Right atrium auricular region (tissue), 2 donors: ENCODE measurements around the gene MRPS2. TPM values are rescaled to one million over a fixed set of nuclear protein-coding genes. Genes with fewer than 3 reads are reported as not detected.

Experiments
- DNase-seq: peaks from one replicate; pipeline ENCODE4 v3.0.0-alpha.2; 2019; ENCODE audit warnings: low spot score
- H3K27ac ChIP-seq, 2 donors: fragments of 200-600 bp; sonication (generic); 1 replicate in 1 of 2; 2 replicates in 1 of 2; pipeline ENCODE4 v1.5.1; 2016 to 2019
- H3K27me3 ChIP-seq, 2 donors: fragments of 200-600 bp; sonication (generic); one replicate each; pipeline versions ENCODE4 v1.5.1 to v1.6.0; 2017 to 2019
- H3K36me3 ChIP-seq: fragments of 200-600 bp; sonication (generic); one replicate; pipeline ENCODE4 v1.5.1; 2016
- H3K4me1 ChIP-seq, 2 donors: fragments of 200-600 bp; sonication (generic); one replicate each; pipeline versions ENCODE4 v1.5.1 to v1.6.0; 2017 to 2019
- H3K4me3 ChIP-seq, 2 donors: fragments of 200-600 bp; sonication (generic); 1 replicate in 1 of 2; 2 replicates in 1 of 2; pipeline ENCODE4 v1.5.1; 2017 to 2019; ENCODE audit warnings: mild to moderate bottlenecking in 1 of 2, moderate library complexity in 1 of 2
- H3K9me3 ChIP-seq, 2 donors: fragments of 200-600 bp; sonication (generic); one replicate each; pipeline ENCODE4 v1.5.1; 2019
- total RNA-seq, 2 donors: library from RNA; depleted of rRNA; stranded (reverse); fragments of >200 nt; gene quantifications; one replicate each; pipeline ENCODE4 v1.1.0, GENCODE V29; 2016
- TF ChIP-seq, protein P1 (sequence below), 2 donors: fragments of 200-600 bp; sonication (generic); IDR thresholded peaks; one replicate each; pipeline ENCODE4 v1.5.1; 2019; ENCODE audit warnings: antibody characterized with exemption in 2 of 2

MRPS2 gene
- total RNA-seq, 2 donors from 2014 or later: 40.9 to 72.5 TPM

DNA sequence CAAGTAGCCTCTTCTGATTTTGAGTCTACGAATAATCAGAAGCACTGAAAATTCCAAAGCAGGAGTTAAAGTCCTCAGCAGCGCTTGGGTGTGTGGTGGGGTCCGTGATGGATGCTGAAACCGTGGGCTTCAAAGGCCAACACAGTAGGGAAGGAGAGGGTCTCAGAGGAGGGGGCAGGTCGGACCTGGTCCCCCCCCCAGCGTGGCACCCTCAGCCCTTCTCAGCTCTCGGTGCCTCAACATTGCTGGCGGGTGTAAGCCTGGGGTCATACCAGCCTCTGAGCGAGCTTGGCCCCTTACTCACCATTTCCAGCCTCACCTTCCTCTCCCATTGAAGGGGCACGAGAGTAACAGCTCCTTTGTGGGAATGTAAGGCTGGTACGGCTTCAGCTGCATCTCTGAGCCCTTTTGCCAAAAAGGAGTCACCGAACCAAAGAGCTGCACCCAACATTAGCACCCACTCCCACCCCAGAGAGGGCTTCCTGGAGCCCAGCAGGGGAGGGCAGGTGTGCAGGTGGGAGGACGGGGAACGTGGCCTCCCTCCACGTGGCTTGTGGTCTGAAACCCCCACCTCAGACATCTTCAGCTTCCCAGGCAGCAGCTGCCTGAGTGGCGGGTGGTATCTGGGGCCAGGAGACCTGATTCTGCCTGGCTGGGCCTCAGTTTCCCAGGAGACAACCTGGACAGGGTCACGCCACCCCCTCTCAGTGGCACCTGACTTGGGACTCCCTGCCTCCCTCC is 14.0 kb downstream of the MRPS2 start:
- DNase-seq: no peak
- peaks cover 0 to 2% of the 10 kb centered on the region in 2 donors for H3K9me3 ChIP-seq

DNA sequence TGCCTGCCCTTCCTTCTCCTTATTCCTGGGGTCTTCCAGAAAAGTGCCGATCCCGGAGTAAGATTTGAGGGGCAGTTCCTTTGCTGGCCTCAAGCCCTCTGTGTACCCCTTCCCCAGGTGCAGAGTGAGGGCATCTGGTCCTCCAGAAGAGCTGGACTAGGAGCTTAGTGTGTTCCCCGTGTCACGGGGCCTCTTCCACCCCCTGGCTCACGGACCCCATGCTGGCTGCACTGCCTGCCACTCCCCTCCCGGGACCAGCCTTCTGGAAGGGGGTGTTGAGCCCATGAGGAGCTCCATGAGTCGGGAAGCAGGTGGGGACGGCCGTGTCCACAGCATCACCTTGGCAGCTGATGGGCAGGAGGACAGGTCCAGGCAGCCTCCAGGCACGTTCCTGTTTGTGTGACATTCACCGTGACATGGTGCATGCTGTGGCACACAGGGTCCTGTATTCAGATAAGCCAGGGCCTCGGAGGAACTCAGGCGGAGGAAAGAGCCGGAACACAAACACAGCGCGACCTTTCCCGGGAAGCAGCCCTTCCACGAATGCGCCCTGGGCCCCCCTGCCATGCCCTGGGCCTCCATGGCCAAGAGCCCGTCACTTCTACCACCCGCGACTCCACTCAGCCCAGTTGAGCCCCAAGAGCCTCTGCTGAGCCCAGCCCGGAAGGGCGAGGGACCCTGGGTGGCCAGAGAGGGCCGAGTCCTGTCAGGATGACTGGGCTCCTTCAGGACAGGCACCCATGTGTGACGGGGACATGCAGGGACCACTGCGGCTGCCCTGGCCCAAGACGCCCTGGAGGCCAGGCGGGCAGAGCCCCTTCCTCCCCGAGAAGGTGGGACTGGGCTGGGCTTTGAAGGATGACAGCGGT is 14.8 kb downstream of the MRPS2 start:
- Histone ChIP-seq H3K9me3 (no peaks in the 10 kb centered on the region), H3K27me3 (no peaks in the 10 kb centered on the region), H3K4me1 (no peaks in the 10 kb centered on the region), H3K4me3 (no peak overlapping the region), H3K36me3 (no peaks in the 10 kb centered on the region), H3K27ac (no peak overlapping the region)
- TF ChIP-seq, protein P1, sequence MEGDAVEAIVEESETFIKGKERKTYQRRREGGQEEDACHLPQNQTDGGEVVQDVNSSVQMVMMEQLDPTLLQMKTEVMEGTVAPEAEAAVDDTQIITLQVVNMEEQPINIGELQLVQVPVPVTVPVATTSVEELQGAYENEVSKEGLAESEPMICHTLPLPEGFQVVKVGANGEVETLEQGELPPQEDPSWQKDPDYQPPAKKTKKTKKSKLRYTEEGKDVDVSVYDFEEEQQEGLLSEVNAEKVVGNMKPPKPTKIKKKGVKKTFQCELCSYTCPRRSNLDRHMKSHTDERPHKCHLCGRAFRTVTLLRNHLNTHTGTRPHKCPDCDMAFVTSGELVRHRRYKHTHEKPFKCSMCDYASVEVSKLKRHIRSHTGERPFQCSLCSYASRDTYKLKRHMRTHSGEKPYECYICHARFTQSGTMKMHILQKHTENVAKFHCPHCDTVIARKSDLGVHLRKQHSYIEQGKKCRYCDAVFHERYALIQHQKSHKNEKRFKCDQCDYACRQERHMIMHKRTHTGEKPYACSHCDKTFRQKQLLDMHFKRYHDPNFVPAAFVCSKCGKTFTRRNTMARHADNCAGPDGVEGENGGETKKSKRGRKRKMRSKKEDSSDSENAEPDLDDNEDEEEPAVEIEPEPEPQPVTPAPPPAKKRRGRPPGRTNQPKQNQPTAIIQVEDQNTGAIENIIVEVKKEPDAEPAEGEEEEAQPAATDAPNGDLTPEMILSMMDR (IDR thresholded peaks at IDR 0.05): no peak
- DNase-seq: no peak

More for the DNA sequence above, 14.0 kb downstream of the MRPS2 start:
- Histone ChIP-seq H3K27ac (no peak overlapping the region), H3K27me3 (no peaks in the 10 kb centered on the region), H3K4me3 (no peak overlapping the region), H3K4me1 (no peaks in the 10 kb centered on the region), H3K36me3 (no peaks in the 10 kb centered on the region)
- TF ChIP-seq, protein P1 (IDR thresholded peaks at IDR 0.05): no peak

DNA sequence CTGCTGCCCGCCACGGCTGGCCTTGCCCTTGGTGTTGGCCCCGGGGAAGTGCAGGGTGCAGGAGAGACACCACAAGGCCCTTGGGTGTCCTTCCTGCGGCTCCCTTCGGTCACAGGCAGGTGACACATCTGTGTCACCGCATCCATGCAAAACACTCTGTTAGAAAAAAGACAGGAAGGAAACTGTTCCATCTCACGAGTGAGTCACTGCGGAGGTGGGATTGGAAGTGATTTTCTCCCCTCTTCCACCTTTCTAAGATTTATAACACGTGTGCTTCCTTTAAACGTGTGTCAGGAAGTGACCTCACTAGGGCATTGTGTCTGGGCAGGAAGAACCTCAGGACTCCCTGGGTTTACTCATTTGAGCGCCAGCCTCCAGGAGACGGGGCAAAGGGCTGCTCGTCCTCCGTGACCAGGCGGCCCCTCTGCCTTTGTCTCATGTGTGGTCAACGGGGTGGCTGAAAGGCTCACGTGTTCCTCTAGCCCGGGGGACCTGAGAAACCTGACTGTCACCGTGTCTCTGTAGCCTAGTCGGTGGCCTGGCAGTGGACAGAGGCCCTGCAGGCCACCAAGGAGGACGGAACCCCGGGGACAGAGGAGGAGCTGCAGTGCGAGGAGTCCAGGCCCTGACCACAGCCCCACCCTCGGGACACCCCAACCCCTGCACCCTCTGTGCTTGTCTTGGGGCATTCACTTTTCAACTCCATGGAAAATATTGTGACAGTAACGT is 15.8 kb downstream of the MRPS2 start:
- no peak overlapping the region for H3K27ac ChIP-seq
- TF ChIP-seq, protein P1 (IDR thresholded peaks at IDR 0.05): no peak
- no peak overlapping the region for H3K4me3 ChIP-seq
- H3K36me3 ChIP-seq: no peaks in the 10 kb centered on the region
- no peaks in the 10 kb centered on the region for H3K4me1 ChIP-seq
- no peaks in the 10 kb centered on the region for H3K27me3 ChIP-seq
- H3K9me3 ChIP-seq: no peaks in the 10 kb centered on the region
- DNase-seq: no peak

DNA sequence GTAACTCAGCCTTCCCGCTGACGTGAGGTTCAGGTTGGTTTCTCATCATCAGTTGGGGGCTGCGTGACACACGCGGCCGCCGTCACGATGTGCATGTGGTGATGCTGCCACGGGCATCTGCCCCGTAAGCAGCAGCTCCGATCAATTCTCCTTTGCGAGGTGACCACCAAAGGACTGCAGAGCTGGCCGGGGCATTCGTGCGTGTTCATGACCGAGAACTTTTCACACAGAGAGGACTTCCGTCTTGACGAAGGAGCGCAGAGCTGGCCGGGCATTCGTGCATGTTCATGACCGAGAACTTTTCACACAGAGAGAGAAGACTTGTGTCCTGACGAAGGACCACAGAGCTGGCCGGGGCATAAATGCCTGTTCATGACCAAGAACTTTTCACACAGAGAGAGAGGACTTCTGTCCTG is 16.9 kb downstream of the MRPS2 start:
- TF ChIP-seq, protein P1 (IDR thresholded peaks at IDR 0.05): no peak
- Histone ChIP-seq H3K4me3 (no peak overlapping the region), H3K27me3 (no peaks in the 10 kb centered on the region), H3K36me3 (no peaks in the 10 kb centered on the region), H3K4me1 (no peaks in the 10 kb centered on the region), H3K9me3 (no peaks in the 10 kb centered on the region), H3K27ac (no peak overlapping the region)
- DNase-seq: no peak

DNA sequence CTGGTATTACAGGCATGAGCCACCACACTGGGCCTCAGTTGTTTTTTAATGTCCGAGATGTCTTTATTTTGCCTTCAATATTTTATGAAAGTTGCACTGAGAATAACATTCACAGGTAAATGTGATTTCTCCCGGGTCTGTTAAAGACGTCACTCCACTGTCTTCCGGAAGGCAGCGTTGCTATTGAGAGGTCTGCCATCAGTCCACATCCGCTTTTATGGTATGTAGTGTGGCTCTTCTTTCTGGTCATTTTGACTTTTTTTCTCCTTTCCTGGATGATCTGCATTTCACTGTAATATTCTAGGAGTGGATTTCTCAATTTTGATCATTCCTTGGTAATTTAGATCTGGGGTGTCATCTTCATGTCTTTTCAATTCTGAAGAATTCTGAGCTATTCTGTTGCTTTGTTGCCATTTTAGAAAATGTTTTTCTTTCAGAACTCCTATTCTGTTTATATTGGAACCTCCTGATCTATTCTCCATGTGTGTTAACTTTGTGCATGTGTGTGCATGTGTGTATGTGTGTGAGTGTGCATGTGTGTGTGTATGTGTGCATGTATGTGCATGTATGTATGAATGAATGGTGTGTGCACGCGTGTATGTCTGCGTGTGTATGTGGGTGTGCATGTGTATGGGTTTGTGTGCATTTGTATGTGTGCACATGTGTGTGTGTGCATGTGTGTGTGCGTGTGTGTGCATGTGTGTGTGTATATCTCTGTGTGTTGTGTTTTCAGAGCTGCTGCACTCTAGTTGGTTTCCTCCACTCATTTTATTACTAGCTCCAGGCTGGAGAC is 18.9 kb downstream of the MRPS2 start:
- DNase-seq: no peak
- Histone ChIP-seq H3K4me3 (no peak overlapping the region), H3K27me3 (no peaks in the 10 kb centered on the region), H3K27ac (no peak overlapping the region), H3K4me1 (no peaks in the 10 kb centered on the region), H3K36me3 (no peaks in the 10 kb centered on the region), H3K9me3 (no peaks in the 10 kb centered on the region)
- TF ChIP-seq, protein P1 (IDR thresholded peaks at IDR 0.05): no peak
